Activated gamma-delta T cell (primary cell): Measurements from ENCODE around the gene RAD9A.

Source experiments
- DNase-seq: peaks from one replicate; lab custom pipeline; 2025; lab: John Stamatoyannopoulos, UW

The RAD9A gene

DNA sequence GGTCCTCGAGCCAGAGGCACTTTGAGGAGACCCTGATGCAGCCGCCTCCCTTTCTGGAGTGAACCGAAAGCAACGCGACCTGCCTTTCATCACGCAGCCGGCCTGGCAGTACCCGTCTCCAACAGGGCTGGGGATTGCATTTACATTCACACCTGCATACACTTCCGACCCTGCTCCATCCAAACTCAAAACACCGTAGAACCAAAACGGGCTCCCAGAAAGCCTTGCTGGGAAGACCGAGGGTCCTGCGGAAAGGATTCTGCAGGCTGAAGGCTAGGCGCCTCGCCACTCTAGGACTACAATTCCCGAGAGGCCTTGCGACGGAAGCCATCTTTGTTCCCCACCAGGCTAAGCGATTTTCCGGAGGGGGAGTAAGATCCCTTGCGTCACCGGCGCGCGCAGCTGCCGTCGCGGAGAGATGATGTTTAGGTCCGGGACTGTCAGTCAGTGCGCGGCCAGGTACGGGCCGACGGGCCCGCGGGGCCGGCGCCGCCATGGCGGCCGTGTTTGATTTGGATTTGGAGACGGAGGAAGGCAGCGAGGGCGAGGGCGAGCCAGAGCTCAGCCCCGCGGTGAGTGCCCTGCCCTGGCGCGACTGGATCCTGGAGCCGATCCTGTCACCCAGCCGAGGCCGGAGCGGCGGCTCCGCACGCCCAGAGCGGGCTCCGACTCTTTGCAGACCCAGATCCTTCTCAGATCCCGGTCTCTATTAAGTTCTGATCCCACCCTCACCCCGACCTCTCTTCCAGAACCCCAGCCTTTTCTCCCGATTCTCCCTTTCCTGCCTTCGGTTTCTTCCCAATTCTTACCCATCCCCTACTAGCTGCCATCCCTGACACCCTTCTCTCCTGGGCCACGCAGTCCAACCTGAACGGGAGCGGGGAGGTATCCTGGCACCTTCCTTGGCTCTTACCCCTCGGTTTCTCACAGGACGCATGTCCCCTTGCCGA lies 36.5 kb downstream of the RAD9A start, which contains the start of gene RPS6KB2:
Gene RPS6KB2 (plus strand): TSS at position 443 of the 950 bp plus-strand sequence. CDS start 52 bp downstream, at position 495.
- DNase-seq: peak; percentile 99

DNA sequence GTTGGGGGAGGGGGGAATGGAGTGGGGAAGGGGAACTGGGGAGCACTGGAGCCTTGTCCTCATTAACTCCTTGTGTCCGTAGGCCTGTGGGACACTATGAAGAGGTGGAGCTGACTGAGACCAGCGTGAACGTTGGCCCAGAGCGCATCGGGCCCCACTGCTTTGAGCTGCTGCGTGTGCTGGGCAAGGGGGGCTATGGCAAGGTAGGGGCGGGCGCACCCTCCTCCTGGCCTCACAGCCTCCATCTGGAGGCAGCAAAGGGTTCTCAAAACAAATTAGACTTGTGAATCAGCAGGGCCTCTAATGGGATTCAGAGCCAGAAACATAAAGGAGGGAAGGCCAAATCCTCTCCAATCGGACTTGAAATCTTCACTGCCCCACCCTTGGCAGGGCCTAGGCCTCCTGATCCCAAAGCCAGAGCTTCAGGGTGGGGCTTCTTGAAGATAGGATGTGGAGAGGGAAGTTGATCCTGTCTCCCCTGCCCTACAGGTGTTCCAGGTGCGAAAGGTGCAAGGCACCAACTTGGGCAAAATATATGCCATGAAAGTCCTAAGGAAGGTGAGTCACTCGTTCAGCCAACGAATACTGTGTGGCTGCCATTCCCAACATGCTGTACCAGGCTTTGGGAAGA lies 37.4 kb downstream of the RAD9A start:
- DNase-seq: no peak

DNA sequence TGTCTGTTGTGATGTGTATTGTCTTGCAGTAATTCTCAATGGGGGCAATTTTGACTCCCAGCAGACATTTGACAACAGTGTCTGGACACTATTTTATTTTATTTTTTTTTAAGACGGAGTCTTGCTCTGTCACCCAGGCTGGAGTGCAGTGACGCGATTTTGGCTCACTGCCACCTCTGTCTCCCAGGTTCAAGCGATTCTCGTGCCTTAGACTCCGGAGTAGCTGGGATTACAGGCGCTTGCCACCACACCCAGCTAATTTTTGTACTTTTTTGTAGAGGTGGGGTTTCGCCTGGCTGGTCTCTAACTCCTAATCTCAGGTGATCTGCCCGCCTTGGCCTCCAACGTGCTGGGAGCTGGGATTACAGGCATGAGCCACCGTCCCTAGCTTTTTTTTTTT lies 37.9 kb downstream of the RAD9A start:
- no peak for DNase-seq

DNA sequence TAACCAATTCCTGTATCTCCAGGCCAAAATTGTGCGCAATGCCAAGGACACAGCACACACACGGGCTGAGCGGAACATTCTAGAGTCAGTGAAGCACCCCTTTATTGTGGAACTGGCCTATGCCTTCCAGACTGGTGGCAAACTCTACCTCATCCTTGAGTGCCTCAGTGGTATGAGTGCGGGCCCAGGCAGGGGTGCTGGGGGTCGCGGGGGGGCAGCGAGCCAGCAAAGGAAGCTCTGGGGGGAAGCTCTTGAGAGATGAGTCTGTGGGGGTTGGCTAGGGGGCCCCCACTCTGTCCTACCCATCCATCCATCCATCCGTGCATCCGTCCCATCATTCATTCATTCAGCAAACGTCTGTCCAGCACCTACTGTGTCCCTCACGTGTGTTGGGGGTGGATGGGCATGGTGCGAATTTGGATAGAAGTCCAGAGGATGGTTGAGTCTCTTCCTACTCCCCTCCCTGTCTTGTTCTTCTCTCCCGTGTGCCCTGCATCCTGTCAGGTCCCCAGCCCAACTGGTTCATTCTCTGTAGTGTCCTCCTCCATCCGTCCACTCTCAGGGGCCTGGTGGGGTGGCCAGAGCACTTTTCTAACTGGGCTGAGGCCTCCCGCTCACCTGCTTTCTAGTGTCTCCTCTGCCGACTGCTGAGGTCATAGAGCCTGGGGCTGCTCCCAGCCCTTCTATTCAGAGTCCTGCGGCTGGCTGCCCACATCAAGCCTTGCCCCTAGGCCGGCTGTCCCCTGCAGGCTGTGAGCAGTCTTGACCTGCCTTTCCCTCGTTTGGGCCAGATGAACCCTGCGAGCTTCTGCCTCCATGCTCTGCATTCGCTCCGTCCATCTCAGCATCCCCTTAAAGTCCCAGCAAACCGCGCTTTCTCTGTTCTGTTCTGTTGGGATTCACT lies 39.8 kb downstream of the RAD9A start:
- no peak for DNase-seq

DNA sequence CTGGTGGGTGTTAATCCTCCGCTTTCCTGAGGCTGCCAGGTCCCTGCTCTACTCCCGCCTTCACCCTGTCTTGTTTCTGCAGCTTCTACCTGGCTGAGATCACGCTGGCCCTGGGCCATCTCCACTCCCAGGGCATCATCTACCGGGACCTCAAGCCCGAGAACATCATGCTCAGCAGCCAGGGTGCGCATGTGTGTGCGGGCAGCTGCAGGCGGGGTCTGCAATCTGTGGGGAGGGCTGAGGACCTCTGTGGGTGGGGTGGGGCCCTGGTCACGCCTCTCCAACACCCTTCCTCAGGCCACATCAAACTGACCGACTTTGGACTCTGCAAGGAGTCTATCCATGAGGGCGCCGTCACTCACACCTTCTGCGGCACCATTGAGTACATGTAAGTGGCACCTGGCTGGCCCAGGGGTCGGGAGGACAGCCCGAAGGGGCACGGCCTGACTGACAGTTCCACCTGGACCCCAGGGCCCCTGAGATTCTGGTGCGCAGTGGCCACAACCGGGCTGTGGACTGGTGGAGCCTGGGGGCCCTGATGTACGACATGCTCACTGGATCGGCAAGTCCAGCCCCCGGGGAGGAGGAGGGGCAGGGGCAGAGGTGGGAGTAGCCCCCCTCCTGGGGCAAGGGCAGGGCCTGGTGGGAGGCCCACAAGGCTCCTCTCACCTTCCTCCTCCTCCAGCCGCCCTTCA lies 41.0 kb downstream of the RAD9A start:
- no peak for DNase-seq

DNA sequence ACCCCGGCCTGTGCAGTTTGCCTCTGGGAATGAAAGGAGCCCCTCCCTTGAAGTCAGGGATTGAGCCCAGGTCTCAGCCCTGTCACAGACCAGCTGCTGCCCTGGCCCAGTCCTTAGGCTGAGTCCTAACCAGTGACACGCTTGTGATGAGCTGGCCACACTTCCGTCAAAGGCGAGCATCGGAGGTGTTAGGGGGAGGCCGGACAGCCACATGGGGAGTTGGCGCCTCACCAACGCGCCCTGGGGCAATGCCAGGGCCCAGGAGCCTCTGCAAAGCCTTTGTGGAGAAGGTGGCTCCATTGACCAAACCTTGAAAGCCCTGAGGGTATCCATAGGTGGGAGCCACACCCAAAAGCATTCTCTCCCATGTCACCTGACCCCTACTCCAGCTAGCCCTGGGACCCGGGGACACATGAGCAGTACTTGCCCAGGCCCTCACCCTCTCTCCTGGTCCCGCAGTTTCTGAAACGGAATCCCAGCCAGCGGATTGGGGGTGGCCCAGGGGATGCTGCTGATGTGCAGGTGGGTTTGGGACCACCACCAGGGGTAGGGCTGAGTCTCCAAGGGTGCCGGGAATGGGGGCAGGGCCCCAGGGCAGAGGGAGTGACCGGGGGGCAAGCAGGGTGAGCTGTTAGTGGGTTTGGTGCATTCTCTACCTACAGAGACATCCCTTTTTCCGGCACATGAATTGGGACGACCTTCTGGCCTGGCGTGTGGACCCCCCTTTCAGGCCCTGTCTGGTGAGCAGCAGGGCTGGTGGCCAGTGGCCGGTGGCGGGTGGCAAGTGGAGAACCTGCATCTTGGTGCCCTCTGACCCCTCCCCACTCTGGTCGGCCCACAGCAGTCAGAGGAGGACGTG lies 42.0 kb downstream of the RAD9A start:
- no peak for DNase-seq

DNA sequence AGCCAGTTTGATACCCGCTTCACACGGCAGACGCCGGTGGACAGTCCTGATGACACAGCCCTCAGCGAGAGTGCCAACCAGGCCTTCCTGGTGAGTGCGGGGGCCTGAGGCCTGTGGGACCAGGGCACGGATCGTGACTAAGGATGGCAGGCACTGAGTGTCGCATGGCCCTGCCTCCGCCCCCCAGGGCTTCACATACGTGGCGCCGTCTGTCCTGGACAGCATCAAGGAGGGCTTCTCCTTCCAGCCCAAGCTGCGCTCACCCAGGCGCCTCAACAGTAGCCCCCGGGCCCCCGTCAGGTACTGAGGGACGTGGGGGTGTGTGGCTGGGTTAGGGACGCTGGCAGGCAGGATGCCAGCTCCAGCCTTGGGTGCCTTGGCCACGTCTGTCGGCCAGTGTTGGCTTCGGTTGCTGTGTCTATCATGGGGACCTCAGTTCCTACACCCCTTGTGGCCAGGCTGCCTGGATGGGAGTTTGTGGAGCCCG lies 42.7 kb downstream of the RAD9A start:
- DNase-seq: no peak

DNA sequence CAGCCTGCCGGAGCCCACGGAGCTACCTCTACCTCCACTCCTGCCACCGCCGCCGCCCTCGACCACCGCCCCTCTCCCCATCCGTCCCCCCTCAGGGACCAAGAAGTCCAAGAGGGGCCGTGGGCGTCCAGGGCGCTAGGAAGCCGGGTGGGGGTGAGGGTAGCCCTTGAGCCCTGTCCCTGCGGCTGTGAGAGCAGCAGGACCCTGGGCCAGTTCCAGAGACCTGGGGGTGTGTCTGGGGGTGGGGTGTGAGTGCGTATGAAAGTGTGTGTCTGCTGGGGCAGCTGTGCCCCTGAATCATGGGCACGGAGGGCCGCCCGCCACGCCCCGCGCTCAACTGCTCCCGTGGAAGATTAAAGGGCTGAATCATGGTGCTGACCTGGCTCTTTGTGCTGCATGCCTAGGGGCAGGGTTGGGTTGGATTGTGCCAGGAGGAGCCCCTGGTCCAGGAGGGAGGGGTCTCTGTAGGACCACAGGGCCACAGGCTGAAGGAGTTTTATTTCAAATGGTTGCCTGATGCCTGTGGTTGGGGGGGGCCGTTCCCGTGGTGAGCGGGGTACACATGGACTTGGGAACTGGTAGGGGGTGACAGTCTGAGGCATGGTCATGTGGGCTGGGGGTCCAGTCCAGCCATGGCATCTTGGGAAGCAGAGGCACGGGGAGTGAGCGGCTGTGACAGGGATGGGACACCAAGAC lies 43.4 kb downstream of the RAD9A start:
- no peak for DNase-seq

DNA sequence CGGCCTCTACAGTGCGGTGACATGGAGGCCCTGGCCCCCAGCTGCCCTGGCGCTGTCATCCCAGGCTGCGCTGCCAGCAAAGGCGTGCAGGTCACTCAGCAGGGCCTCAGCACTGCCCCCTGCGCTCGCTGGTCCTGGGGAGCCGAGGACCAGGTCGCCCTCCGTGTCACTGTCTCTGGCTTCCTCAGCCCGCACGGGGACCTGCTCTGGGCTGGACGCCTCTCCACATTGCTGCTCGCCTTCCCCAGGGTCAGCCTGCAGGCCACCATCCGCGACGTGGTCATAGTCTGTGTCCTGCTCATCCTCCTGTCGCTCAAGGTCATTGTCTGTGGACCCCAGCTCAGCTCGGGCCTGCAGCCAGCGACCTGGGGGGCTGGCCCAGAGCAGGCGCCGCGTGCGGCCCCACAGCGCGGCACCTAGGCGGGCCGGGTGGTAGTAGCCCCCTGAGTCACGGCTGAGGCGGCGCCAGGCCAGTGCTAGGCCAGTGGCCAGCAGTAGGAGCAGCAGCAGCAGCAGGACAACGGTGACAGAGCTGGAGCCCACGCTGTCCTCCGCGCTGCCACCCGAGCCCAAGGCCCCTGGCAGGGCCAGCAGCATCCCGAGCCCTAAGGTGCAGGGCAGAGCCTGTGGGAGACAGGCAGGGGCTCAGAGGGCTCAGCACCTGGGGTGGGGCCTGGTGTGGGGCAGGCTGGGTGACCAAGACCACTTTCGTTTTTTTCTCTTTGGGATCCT lies 44.1 kb downstream of the RAD9A start:
- no peak for DNase-seq

DNA sequence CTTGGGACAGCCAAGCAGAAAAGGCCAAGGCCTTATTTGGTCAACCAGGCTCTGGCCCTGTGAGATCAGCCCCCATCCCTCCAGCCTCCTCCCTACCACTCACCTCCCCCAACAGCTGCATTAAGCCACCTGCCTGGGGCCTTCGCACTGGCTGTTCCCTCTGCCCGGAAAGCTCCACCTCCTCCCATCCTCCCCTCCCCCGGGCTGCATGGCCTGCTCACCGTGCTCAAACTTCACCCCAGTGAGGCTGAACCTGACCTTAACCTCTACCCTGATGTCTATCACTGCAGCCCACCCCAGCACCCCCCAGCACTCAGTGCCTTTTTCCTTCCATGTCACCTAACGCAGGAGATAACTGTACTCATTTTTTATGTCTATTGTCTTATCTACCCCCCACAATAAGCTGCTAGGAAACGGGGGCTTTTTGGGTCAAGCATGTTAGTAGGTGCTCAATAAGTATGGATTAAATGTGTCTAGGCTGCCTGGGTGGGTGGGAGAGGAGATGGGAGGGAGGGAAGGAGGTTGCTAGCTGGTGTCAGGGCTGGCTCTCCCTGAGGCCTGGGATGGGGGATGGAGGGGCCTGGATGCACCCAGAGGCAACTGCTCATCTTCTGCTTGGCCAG lies 44.8 kb downstream of the RAD9A start:
- DNase-seq: no peak

DNA sequence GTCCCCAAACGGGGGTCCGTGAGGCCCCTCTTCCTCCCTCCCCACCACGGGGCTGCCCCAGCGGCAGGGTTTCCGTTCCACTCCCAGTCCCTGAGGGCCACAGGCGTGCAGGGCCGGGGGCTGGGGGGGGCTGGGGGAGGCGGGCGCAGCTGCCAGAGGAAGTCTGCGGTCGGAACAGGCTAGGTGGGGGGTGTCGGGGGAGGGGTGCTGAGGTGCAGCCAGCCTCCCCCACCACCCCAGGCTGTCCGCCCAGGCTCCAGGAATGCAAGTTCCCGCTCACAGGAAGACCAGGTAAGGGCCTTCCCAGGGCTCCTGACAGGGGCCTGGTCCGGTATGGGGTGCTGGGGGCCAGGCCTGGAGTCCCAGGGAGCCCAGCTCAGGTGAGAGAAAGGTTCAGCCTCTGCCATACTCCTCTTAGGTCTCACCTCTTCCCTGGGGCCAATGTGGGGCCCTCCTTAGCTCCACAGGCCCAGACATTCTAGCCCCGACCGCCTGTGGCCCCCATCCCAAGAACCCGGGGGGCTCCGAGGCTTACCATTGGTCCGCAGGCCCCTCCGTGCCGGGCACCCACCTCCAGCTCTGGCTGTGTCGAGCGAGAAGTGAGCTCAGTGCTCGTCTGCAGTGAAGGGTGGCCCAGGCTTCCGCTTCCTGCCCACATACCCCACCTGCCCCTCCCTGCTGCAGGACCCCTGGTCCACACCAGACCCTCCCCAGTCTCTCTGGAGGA lies 45.5 kb downstream of the RAD9A start, which contains the start of gene PTPRCAP:
Gene PTPRCAP (minus strand): TSS at position 601 of the 727 bp plus-strand sequence. CDS start 63 bp downstream, at position 538.
- peak; percentile 72 for DNase-seq

DNA sequence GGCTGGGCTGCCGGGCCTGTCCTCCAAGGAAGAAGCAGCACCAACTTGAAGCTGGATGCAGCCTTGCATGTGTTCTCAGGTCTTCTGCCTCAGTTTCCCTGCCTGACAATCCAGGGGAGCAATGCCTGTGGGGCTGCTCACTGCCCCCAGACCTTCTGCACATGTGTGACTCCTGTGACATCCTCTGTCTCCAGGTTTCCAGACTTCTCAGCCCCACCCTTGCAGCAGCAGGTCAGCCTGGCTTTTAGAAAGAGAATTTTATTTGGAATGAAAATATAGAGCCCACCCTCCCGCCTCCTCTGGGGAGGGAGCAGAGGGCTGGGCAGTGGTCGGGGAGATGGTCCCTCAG lies 46.0 kb downstream of the RAD9A start:
- DNase-seq: no peak

DNA sequence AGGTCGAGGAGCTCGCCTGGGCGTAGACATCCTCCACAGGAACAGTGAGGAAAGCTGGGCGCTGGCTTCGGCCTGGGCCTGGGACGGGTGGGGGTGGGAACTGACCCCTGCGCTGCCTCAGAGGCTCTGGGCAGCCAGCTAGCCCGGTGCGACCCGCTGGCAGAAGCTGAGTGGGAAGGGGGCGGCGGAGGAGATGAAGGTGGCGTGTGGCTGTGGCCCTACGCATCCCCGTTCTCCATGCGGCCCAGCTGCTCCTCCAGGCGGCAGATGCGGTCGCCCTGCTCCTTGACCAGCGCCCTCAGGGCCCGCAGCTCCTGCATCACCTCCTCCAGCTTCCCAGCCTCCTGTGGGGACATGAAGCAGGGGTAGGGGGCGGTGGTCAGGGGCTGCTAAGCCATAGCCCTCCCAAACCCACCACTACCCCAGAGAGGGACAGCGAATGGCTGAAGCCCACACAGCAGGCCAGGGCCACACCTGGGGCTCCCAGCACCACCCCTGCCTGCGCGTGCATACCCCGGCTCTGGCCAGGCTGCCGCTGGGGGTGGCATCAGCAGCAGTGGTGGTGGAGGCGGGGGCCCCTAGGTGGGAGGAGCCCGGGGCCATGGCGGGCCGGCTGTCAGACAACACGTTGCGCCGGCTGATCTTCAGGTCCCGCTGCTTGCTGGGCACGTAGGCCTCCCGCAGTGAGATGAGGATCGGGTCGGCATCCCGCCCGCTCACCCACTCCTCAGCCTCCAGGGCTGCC lies 46.5 kb downstream of the RAD9A start:
- peak; percentile 66 for DNase-seq

DNA sequence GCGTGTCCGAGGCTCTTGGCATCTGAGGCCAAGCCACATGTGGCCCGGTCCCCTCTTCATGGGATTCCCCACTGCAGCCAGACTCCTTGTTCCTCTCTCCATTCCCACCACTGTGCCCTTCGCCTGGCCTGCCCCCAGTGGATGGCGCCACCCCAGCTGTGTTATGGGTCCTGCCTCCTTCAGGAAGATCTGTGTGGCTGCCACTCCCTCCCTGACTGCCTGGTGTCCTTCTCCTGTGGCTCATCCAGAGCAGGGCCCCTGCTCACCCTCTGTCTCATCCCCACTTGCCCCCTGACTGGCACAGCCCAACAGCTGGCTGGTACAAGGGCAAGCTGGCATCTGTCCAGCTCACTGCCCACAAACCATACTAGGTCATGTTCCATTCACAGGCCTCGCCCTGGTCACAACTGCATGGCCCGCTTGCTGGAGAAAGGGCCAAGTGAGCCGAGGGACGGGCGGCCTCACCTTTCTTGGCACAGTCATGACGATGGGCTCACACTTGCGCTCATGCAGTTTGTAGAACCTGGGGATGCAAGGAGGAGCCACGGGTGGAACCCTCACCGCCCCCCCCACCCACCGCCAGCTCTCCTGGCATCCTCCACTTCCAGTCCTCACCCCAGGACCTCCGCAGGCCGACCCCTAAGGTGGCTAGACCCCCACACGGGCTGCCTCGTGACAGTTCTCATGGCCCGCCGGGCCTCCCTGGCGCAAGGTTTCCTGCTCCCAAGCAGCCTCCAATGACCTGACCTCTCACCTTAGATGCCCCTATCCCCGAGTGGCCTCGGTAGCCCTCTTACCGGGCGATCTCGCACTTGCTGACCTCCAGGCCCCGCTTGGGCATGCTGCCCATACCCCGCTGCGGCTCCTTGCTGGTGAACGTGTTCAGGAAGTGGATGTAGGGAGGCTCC lies 47.8 kb downstream of the RAD9A start:
- no peak for DNase-seq

DNA sequence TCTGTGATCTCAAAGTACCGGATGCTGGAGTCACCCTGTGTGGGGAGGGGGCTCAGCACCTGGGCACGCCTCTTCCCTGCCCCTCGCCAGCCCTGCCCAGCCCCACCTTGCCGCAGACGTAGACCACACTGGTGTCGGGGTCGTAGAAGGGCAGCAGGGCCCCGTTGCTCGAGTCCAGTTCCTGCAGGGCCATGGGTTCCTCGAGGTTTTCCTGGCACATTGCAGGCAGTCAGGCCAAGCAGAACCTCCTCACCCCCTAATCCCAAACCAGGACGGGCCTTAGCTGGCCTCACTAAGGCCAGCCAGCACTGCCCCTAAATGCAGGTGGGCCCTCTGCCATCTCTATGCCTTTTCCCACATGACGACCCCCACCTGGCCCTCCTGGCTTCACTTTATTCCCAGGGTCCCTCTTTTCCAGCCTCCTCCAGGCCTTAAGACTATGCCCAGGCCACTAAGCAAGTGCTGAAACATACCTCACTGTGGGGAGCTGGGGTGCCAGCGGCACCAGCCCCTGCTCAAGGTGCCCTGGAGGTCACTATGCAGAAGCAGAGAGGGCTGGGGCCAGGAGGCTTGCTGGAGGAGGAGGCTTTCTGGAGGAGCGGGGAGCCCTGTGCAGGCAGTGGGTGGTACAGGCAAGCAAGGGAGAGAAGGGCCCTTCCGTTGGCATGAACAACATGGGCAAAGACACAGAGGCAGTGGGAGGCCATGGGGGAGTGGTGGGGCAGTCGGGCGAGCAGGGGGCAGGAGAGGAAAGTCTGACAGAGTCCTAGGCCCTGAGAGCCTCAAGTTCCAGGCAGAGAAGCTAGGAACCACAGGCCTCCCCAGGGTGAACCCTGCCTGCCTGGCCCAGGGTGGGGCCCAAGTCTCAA lies 48.7 kb downstream of the RAD9A start:
- DNase-seq: no peak
